DOHH2 (cell line): ENCODE measurements around the gene CLIP3.

Experiments used
- H3F3A ChIP-seq: fragments of 200-600 bp; sonication (generic), shearing (Covaris generic); 2 replicates; pipeline ENCODE4 v1.6.0; 2016; ENCODE audit warnings: antibody characterized with exemption, mild to moderate bottlenecking; ENCODE audit not compliant: control insufficient read depth, insufficient read depth
- H3K27ac ChIP-seq: fragments of 200-600 bp; sonication (generic); 2 replicates; pipeline ENCODE4 v1.5.1; 2014; ENCODE audit warnings: low read depth, mild to moderate bottlenecking, low read length, moderate library complexity
- H3K27me3 ChIP-seq: fragments of 200-600 bp; sonication (generic); 2 replicates; pipeline ENCODE4 v1.6.1; 2014; ENCODE audit warnings: mild to moderate bottlenecking, low read length, mixed read lengths; ENCODE audit not compliant: control insufficient read depth
- H3K36me3 ChIP-seq: fragments of 200-600 bp; sonication (generic); 2 replicates; pipeline ENCODE4 v1.6.1; 2014; ENCODE audit warnings: mild to moderate bottlenecking, low read length, moderate library complexity, mixed read lengths; ENCODE audit not compliant: control insufficient read depth
- H3K4me1 ChIP-seq: fragments of 200-600 bp; sonication (generic); 2 replicates; pipeline ENCODE4 v1.6.1; 2014; ENCODE audit warnings: mild to moderate bottlenecking, low read length, mixed read lengths; ENCODE audit not compliant: control insufficient read depth
- H3K4me2 ChIP-seq: fragments of 200-600 bp; sonication (generic); 2 replicates; pipeline ENCODE4 v1.6.0; 2014; ENCODE audit warnings: mild to moderate bottlenecking, low read length, moderate library complexity
- H3K4me3 ChIP-seq: fragments of 200-600 bp; sonication (generic); 2 replicates; pipeline ENCODE4 v1.5.1; 2014; ENCODE audit warnings: mild to moderate bottlenecking, low read length, mixed read lengths
- H3K79me2 ChIP-seq: fragments of 200-600 bp; sonication (generic); 2 replicates; pipeline ENCODE4 v1.6.1; 2014; ENCODE audit warnings: mild to moderate bottlenecking, low read length, mixed read lengths; ENCODE audit not compliant: control insufficient read depth
- H3K9me2 ChIP-seq: fragments of 200-600 bp; sonication (generic); replicated peaks from 2 replicates; pipeline ENCODE4 v1.6.1; 2014; ENCODE audit warnings: mild to moderate bottlenecking, low read length, mixed read lengths; ENCODE audit not compliant: control insufficient read depth
- H3K9me3 ChIP-seq: fragments of 200-600 bp; sonication (generic); 2 replicates; pipeline ENCODE4 v1.6.1; 2014; ENCODE audit warnings: antibody characterized with exemption, low read length, mixed read lengths; ENCODE audit not compliant: control insufficient read depth, insufficient read depth
- H4K20me1 ChIP-seq: fragments of 200-600 bp; sonication (generic); 2 replicates; pipeline ENCODE4 v1.6.0; 2014; ENCODE audit warnings: low read depth, mild to moderate bottlenecking, antibody characterized with exemption, low read length, moderate library complexity; ENCODE audit not compliant: control insufficient read depth, insufficient read depth
- EZH2phosphoT487 ChIP-seq: fragments of 200-600 bp; sonication (generic); IDR thresholded peaks from 2 replicates; pipeline ENCODE4 v1.6.1; 2017; ENCODE audit warnings: borderline replicate concordance, mild to moderate bottlenecking, antibody characterized with exemption, low read length, moderate library complexity, mixed read lengths
- TF ChIP-seq, protein P1 (sequence below): fragments of 200-600 bp; sonication (generic); IDR thresholded peaks from one replicate; pipeline ENCODE4 v1.5.1; 2014; ENCODE audit warnings: antibody characterized with exemption, mild to moderate bottlenecking, low read depth, low read length; ENCODE audit not compliant: poor library complexity, severe bottlenecking

Gene CLIP3

DNA sequence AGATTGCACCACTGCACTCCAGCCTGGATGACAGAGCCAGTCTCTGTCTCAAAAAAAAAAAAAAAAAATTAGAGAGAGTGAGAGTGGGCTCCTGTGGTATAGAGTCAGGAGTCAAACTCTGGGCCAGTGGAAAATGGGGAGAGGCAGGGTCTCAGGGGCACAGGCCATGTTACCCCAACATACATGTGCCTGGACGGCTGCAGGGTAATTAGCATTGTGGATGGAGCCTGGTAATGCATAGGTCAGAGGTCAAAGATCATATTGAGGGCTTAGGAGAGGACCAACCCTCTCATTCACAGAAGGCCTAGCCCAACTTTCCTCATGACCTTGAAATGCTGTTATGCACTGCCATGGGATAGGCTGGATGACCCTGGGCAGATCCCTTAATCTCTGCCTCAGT, 7.1 kb downstream of the CLIP3 start:
- H3K36me3 ChIP-seq: peaks cover 15% of the 10 kb centered on the region

DNA sequence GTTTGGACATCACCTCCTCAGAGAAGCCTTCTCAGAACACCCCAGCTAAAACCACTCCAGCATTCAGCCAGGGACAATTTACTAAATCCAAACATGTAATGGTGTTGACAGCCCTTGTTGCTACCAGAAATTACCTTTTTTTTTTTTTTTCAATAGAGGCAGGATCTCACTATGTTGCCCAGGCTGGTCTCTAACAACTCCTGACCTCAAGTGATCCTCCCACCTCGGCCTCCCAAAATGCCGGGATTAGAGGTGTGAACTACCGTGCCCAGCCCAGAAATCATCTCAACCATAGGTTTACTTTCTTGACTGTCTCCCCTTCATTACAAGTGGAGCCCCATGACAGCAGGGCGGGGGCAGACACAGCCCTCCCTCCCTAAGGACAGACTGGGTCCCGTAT, 9.2 kb downstream of the CLIP3 start:
- H3K4me1 ChIP-seq: no peaks in the 10 kb centered on the region
- H3K4me3 ChIP-seq: no peak overlapping the region
- H3K27ac ChIP-seq: no peak overlapping the region
- no peaks in the 10 kb centered on the region for H4K20me1 ChIP-seq
- no peaks in the 10 kb centered on the region for H3K9me3 ChIP-seq
- H3K9me2 ChIP-seq: no peaks in the 10 kb centered on the region
- H3F3A ChIP-seq: no peaks in the 10 kb centered on the region
- TF ChIP-seq EZH2phosphoT487: no peak
- TF ChIP-seq, protein P1, sequence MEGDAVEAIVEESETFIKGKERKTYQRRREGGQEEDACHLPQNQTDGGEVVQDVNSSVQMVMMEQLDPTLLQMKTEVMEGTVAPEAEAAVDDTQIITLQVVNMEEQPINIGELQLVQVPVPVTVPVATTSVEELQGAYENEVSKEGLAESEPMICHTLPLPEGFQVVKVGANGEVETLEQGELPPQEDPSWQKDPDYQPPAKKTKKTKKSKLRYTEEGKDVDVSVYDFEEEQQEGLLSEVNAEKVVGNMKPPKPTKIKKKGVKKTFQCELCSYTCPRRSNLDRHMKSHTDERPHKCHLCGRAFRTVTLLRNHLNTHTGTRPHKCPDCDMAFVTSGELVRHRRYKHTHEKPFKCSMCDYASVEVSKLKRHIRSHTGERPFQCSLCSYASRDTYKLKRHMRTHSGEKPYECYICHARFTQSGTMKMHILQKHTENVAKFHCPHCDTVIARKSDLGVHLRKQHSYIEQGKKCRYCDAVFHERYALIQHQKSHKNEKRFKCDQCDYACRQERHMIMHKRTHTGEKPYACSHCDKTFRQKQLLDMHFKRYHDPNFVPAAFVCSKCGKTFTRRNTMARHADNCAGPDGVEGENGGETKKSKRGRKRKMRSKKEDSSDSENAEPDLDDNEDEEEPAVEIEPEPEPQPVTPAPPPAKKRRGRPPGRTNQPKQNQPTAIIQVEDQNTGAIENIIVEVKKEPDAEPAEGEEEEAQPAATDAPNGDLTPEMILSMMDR: no peak
- no peak overlapping the region for H3K4me2 ChIP-seq
- no peaks in the 10 kb centered on the region for H3K27me3 ChIP-seq
- no peaks in the 10 kb centered on the region for H3K79me2 ChIP-seq
- H3K36me3 ChIP-seq: peaks cover 18% of the 10 kb centered on the region

More for the DNA sequence above, 7.1 kb downstream of the CLIP3 start:
- Histone ChIP-seq H3K9me2 (no peaks in the 10 kb centered on the region), H3K4me3 (no peak overlapping the region), H3K9me3 (no peaks in the 10 kb centered on the region), H3K79me2 (no peaks in the 10 kb centered on the region), H3F3A (no peaks in the 10 kb centered on the region), H3K4me1 (no peaks in the 10 kb centered on the region), H3K27me3 (no peaks in the 10 kb centered on the region), H3K4me2 (no peak overlapping the region), H3K27ac (no peak overlapping the region), H4K20me1 (no peaks in the 10 kb centered on the region)
- TF ChIP-seq, protein P1: no peak
- no peak for TF ChIP-seq EZH2phosphoT487

DNA sequence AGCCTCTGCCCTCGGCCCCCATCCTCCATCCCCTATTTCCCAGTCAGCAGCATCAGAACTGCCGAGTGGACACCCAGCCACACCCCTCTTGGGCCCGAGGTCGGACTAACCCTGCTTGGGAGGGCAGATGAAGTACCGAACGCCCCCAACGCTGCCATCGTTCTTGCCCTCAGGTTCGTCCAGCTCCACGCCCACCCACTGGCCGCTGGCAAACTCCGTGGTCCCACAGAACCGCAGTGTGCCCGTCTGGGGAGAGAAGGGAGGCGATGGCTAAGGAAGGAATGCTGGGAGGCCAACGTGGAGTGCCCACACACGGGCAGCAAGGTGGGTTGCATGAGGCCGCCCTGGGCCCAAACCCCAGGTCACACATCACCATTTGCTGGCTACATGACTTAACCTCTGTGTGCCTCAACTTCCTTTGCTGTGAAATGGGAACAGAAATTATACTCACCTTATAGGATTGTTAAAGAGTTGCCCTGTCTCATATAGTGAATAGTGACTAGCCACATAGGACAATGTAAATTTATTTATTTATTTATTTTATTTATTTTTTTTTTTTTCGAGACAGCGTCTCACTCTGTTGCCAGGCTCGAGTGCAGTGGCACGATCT, 13.5 kb downstream of the CLIP3 start:
- no peak overlapping the region for H3K4me3 ChIP-seq
- no peaks in the 10 kb centered on the region for H3F3A ChIP-seq
- TF ChIP-seq EZH2phosphoT487: no peak
- TF ChIP-seq, protein P1: no peak
- peaks cover 13% of the 10 kb centered on the region for H3K4me1 ChIP-seq
- no peaks in the 10 kb centered on the region for H4K20me1 ChIP-seq
- H3K36me3 ChIP-seq: peaks cover 23% of the 10 kb centered on the region
- no peak overlapping the region for H3K27ac ChIP-seq
- H3K4me2 ChIP-seq: no peak overlapping the region
- peaks cover 18% of the 10 kb centered on the region for H3K79me2 ChIP-seq
- H3K9me2 ChIP-seq: no peaks in the 10 kb centered on the region
- H3K9me3 ChIP-seq: no peaks in the 10 kb centered on the region
- no peaks in the 10 kb centered on the region for H3K27me3 ChIP-seq
